Measurements from ENCODE around the gene TTC12.

DNA sequence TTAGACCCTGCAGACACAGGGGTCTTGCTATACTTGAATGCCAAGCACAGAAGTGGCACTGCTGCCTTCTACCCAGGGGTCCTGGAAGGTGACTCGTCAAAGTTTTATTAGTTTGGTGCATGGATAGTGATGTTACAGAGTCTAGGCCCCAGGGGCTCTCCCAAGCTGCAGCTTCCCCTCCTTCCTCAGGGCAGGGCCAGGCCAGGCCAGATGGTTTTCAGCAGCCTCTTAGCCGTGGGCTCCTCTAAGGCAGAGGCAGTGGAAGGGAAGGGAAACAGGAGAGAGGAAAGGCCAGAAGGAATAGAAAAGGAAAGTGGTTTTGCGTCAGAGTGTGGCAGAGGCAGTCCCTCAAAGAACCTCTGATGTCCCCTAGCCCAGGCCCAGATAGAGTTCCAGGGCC is 95.1 kb downstream of the TTC12 start:
- TF ChIP-seq, protein P1, sequence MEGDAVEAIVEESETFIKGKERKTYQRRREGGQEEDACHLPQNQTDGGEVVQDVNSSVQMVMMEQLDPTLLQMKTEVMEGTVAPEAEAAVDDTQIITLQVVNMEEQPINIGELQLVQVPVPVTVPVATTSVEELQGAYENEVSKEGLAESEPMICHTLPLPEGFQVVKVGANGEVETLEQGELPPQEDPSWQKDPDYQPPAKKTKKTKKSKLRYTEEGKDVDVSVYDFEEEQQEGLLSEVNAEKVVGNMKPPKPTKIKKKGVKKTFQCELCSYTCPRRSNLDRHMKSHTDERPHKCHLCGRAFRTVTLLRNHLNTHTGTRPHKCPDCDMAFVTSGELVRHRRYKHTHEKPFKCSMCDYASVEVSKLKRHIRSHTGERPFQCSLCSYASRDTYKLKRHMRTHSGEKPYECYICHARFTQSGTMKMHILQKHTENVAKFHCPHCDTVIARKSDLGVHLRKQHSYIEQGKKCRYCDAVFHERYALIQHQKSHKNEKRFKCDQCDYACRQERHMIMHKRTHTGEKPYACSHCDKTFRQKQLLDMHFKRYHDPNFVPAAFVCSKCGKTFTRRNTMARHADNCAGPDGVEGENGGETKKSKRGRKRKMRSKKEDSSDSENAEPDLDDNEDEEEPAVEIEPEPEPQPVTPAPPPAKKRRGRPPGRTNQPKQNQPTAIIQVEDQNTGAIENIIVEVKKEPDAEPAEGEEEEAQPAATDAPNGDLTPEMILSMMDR (IDR thresholded peaks at IDR 0.05) = no peak
- TF ChIP-seq POLR2A (IDR thresholded peaks at IDR 0.05) = no peak

Measured in prostate gland (tissue), 2 donors.